HepG2 (cell line): ENCODE results near the gene GNAL. TPM values are rescaled to one million over a fixed set of nuclear protein-coding genes. Genes with fewer than 3 reads are reported as not detected.

ENCODE experiments used
- ELF1 ChIP-seq: sonication (generic); formaldehyde crosslinking; IDR thresholded peaks from 2 replicates; pipeline ENCODE4 v1.4.0; 2020; ENCODE audit warnings: missing genetic modification reagents
- ELF3 ChIP-seq: IDR thresholded peaks from 2 replicates; pipeline ENCODE4 v1.6.1; 2016; ENCODE audit warnings: missing genetic modification reagents, missing compliant biosample characterization
- IKZF5 ChIP-seq: IDR thresholded peaks from 2 replicates; pipeline ENCODE4 v1.6.1; 2018; ENCODE audit warnings: missing genetic modification reagents, mild to moderate bottlenecking, missing compliant biosample characterization
- NR2F2 ChIP-seq: IDR thresholded peaks from 2 replicates; pipeline ENCODE4 v1.6.1; 2012; ENCODE audit warnings: low read depth, inconsistent platforms, borderline replicate concordance
- PATZ1 ChIP-seq: sonication (generic); formaldehyde crosslinking; IDR thresholded peaks from 2 replicates; pipeline ENCODE4 v1.4.0; 2020; ENCODE audit warnings: missing genetic modification reagents
- PLSCR1 ChIP-seq: sonication (generic); formaldehyde crosslinking; IDR thresholded peaks from 2 replicates; pipeline ENCODE4 v1.5.0; 2020; ENCODE audit warnings: missing genetic modification reagents, mild to moderate bottlenecking, borderline replicate concordance
- PRPF4 ChIP-seq: fragments of 200-400 bp; formaldehyde crosslinking; IDR thresholded peaks from 2 replicates; pipeline ENCODE4 v1.6.1; 2016; ENCODE audit warnings: low read length, low read depth; ENCODE audit not compliant: poor library complexity, severe bottlenecking
- SIX4 ChIP-seq: sonication (generic); formaldehyde crosslinking; IDR thresholded peaks from 2 replicates; pipeline ENCODE4 v1.4.0; 2020; ENCODE audit warnings: missing genetic modification reagents
- SRF ChIP-seq: IDR thresholded peaks from 2 replicates; pipeline ENCODE4 v1.6.1; 2011; ENCODE audit warnings: mild to moderate bottlenecking, low read depth, low read length, moderate library complexity
- UBTF ChIP-seq: sonication (generic); formaldehyde crosslinking; IDR thresholded peaks from 2 replicates; pipeline ENCODE4 v1.4.0; 2020; ENCODE audit warnings: mild to moderate bottlenecking, missing genetic modification reagents
- ZNF264 ChIP-seq: sonication (generic); formaldehyde crosslinking; IDR thresholded peaks from 2 replicates; pipeline ENCODE4 v1.4.0; 2020; ENCODE audit warnings: missing genetic modification reagents
- ZNF292 ChIP-seq: sonication (generic); formaldehyde crosslinking; IDR thresholded peaks from 2 replicates; pipeline ENCODE4 v1.8.1; 2022; ENCODE audit warnings: mild to moderate bottlenecking, low read depth, missing genetic modification reagents, borderline replicate concordance
- ZNF331 ChIP-seq: sonication (generic); formaldehyde crosslinking; IDR thresholded peaks from 2 replicates; pipeline ENCODE4 v1.4.0; 2020; ENCODE audit warnings: missing genetic modification reagents
- ZNF501 ChIP-seq: sonication (generic); formaldehyde crosslinking; IDR thresholded peaks from 2 replicates; pipeline ENCODE4 v1.5.1; 2020; ENCODE audit warnings: mild to moderate bottlenecking, moderate library complexity, missing genetic modification reagents
- ZNF614 ChIP-seq: IDR thresholded peaks from 2 replicates; pipeline ENCODE4 v1.6.1; 2018; ENCODE audit warnings: missing biosample characterization, missing genetic modification reagents, inconsistent platforms, borderline replicate concordance
- ZNF768 ChIP-seq: sonication (generic); formaldehyde crosslinking; IDR thresholded peaks from 2 replicates; pipeline ENCODE4 v1.4.0; 2020; ENCODE audit warnings: missing genetic modification reagents
- polyA plus RNA-seq, 8 experiments: library from polyadenylated mRNA; depleted of rRNA in 3 of 8; stranded (reverse) in 7 of 8; unstranded in 1 of 8; fragments of >200 nt; fragmentation: Illumina TruSeq in 4 of 8; extraction: Trizol in 4 of 8; gene quantifications; 2 replicates each; pipeline versions ENCODE4 v1.2.1 to v1.2.3, GENCODE V29; 2011 to 2016; ENCODE audit warnings: low read depth in 4 of 8, missing spikeins in 1 of 8, mixed read lengths in 1 of 8; ENCODE audit not compliant: insufficient read depth in 1 of 8
- total RNA-seq, 5 experiments: library from RNA; depleted of rRNA; stranded (reverse); fragments of >200 nt; fragmentation: Illumina TruSeq; extraction: Trizol; gene quantifications; 2 replicates each; pipeline ENCODE4 v1.2.3, GENCODE V29; 2016; ENCODE audit warnings: low read depth in 1 of 5
- TF ChIP-seq, protein P1 (sequence below): sonication (generic); formaldehyde crosslinking; IDR thresholded peaks from 2 replicates; pipeline ENCODE4 v1.4.0; 2020; ENCODE audit warnings: missing genetic modification reagents, borderline replicate concordance
- TF ChIP-seq, protein P2 (sequence below): sonication (generic); formaldehyde crosslinking; IDR thresholded peaks from 2 replicates; pipeline ENCODE4 v1.8.0; 2022; ENCODE audit warnings: mild to moderate bottlenecking, missing genetic modification reagents

Gene GNAL
- total and polyA plus RNA-seq, 2 of the 13 experiments (the other 11 are each of a cell fraction or from before 2014, with no cell fraction given): 0.87 to 1.4 TPM

- TF ChIP-seq, protein P1, sequence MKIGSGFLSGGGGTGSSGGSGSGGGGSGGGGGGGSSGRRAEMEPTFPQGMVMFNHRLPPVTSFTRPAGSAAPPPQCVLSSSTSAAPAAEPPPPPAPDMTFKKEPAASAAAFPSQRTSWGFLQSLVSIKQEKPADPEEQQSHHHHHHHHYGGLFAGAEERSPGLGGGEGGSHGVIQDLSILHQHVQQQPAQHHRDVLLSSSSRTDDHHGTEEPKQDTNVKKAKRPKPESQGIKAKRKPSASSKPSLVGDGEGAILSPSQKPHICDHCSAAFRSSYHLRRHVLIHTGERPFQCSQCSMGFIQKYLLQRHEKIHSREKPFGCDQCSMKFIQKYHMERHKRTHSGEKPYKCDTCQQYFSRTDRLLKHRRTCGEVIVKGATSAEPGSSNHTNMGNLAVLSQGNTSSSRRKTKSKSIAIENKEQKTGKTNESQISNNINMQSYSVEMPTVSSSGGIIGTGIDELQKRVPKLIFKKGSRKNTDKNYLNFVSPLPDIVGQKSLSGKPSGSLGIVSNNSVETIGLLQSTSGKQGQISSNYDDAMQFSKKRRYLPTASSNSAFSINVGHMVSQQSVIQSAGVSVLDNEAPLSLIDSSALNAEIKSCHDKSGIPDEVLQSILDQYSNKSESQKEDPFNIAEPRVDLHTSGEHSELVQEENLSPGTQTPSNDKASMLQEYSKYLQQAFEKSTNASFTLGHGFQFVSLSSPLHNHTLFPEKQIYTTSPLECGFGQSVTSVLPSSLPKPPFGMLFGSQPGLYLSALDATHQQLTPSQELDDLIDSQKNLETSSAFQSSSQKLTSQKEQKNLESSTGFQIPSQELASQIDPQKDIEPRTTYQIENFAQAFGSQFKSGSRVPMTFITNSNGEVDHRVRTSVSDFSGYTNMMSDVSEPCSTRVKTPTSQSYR (CRISPR knock-in tag): peak; percentile 11; the same call in 1 of the 2 replicates
- TF ChIP-seq, protein P2, sequence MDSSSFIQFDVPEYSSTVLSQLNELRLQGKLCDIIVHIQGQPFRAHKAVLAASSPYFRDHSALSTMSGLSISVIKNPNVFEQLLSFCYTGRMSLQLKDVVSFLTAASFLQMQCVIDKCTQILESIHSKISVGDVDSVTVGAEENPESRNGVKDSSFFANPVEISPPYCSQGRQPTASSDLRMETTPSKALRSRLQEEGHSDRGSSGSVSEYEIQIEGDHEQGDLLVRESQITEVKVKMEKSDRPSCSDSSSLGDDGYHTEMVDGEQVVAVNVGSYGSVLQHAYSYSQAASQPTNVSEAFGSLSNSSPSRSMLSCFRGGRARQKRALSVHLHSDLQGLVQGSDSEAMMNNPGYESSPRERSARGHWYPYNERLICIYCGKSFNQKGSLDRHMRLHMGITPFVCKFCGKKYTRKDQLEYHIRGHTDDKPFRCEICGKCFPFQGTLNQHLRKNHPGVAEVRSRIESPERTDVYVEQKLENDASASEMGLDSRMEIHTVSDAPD (CRISPR knock-in tag): no peak
- TF ChIP-seq ZNF501 (CRISPR knock-in tag) (0 out of 2 replicates have a peak, but pooled peaks have one; percentile 28), PRPF4 (peak; percentile 60), ELF3 (CRISPR knock-in tag) (peak; percentile 55; the same call in 1 of the 2 replicates), ELF1 (peak; percentile 59), ZNF614 (CRISPR knock-in tag) (no peak), ZNF292 (peak; percentile 71; the same call in 1 of the 2 replicates), UBTF (CRISPR knock-in tag) (peak; percentile 33; the same call in 1 of the 2 replicates), SRF (no peak), ZNF331 (0 out of 2 replicates have a peak, but pooled peaks have one; percentile 52), NR2F2 (no peak), ZNF264 (CRISPR knock-in tag) (peak; percentile 87), SIX4 (peak; percentile 70), PATZ1 (0 out of 2 replicates have a peak, but pooled peaks have one; percentile 30), IKZF5 (CRISPR knock-in tag) (0 out of 2 replicates have a peak, but pooled peaks have one; percentile 44), ZNF768 (CRISPR knock-in tag) (peak; percentile 32; the same call in 1 of the 2 replicates), PLSCR1 (no peak)
Observed at GRCh38 chr18:11885278-11885947, 196.3 kb downstream of the GNAL start (continued).
